ENCODE results near the gene FIG4.
"Not testable (repeated sequence)": the region's sequence is repeated elsewhere in the genome, so short reads cannot be mapped to it uniquely, and the experiment has no call there.

FIG4 gene

GRCh38 chr6:109861946-109862345, 170.8 kb downstream of the FIG4 start:
- no peak for DNase-seq

- no peak for DNase-seq
Measured at GRCh38 chr6:109864050-109864449, 173.0 kb downstream of the FIG4 start.

GRCh38 chr6:109865968-109866367, 174.9 kb downstream of the FIG4 start:
- no peak for DNase-seq

- DNase-seq: no peak
Measured at GRCh38 chr6:109867009-109867969, 176.2 kb downstream of the FIG4 start.

GRCh38 chr6:109867970-109868358, 176.9 kb downstream of the FIG4 start:
- no peak for DNase-seq

- not testable (repeated sequence) for DNase-seq
Measured at GRCh38 chr6:109869398-109870088, 178.4 kb downstream of the FIG4 start.

GRCh38 chr6:109870089-109870410, 179.0 kb downstream of the FIG4 start:
- DNase-seq: no peak

- DNase-seq: no peak
Measured at GRCh38 chr6:109872549-109872948, 181.5 kb downstream of the FIG4 start.

- no peak for DNase-seq
Measured at GRCh38 chr6:109872968-109873545, 182.0 kb downstream of the FIG4 start.

- DNase-seq: no peak
Measured at GRCh38 chr6:109874086-109874485, 183.0 kb downstream of the FIG4 start.

- DNase-seq: no peak
Measured at GRCh38 chr6:109874621-109875020, 183.5 kb downstream of the FIG4 start.
